Articular chondrocyte of knee joint (primary cell): ENCODE data around the gene LONP1. TPM values are rescaled to one million over a fixed set of nuclear protein-coding genes. Genes with fewer than 3 reads are reported as not detected.

Experiments
- total RNA-seq: library from RNA; depleted of rRNA; stranded (reverse); fragments of >200 nt; gene quantifications from 2 replicates; pipeline ENCODE4 v1.2.3, GENCODE V29; 2012

The LONP1 gene
- 49.0 and 70.6 TPM in 2 replicates for total RNA-seq

DNA sequence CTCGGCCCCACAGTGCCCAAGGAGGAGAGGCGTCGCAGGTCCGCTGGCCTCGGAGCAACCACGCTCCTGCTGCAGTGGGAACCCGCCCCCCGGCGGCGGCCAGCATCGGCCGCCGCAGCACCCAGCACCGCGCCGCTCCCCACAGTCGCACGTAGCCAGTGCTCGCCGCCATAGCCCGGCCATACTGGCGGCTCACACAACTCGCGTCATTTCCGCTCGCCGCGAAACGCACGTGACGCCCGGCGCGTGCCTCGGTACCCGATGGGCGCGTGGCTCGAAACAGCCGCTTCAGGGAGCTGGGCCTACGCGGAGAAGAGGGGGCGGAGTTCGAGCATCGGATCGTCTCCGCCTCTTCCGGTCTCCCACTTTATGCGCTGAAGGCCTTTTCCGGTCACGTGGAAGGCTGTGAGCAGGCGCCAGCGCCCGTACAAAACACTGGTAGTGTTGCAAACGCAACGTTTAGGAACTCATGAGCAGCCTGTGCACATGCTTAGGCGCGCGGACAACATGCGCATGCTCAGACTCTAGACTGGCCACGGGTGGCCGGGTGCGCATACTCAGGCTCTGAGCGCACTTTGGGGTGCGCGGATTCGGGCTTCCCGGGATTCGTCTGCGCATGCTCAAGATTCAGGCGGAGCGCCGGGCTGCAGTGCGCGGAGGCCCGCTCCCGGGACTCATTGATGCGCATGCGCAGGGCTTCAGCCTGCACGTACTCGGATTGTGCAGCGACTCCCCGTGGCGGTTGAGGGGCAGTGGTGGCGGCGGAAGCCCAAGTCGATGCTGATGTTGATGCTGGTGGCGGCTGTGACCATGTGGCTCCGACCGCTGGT is at the start of gene LONP1, which contains the start of gene CATSPERD:
LONP1 (minus strand) TSS at position 186 of the 830 bp plus-strand sequence; CDS start at position 172, 14 bp downstream.
CATSPERD (plus strand) TSS at position 677 of the 830 bp plus-strand sequence; CDS start at position 778, 101 bp downstream.

GRCh38 chr19:5690125-5690954 is 29.6 kb downstream of the LONP1 start, which contains the start of gene RPL36:
Gene RPL36 (plus strand): TSS chr19:5690295. CDS start chr19:5690508, 213 bp downstream.

DNA sequence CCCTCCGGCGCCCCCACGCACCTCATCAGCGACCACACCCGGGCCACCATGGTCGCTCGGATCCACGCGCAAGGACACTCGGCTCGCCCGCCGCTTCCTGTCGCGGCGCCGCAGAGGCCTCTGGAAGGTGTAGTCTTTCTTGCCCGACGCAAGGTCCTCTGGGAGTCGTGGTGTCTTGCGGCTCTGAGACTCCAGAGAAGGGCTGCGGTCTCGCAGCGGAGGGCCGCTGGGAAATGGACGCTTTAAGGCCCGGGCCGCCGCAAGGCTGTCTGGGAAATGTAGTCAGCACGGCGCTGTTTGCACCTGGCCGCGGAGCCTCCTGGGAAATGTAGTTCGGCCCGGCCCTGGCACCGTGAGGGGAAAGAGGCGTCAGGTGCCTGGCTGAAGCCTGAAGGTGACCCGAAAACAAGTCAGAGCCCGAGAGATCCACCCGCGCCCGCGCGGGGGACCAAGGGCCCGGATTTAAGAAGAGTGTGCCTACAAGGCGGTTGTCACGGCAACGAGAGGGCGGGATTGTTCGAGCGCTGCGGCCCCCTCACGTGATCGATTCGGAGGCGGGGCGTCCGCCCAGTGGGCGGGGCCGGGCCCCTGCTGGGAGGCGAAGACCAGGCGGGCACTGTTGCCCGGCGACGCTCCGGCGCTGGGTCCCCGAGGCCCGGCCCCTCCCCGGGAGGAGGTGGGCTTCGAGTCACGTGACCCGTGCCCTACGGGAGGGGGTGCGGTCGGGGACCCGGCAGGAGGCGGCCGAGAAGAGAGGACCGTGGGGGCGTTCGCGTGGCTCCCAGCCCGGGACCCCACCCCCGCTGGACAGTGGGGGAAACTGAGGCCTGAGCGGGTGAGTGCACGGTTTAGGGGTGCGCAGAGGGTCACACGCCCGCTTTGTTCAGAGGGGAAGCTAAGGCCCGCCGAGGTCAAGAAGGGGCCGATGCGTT is 39.2 kb downstream of the LONP1 start, which contains the start of the genes HSD11B1L and MICOS13:
HSD11B1L (plus strand) TSS at position 591 of the 932 bp plus-strand sequence. CDS start 3,806 bp downstream, outside the sequence.
MICOS13 (minus strand) TSS at position 80 of the 932 bp plus-strand sequence; CDS start at position 50, 30 bp downstream.

Other genes starting within 250 kb of the LONP1 start
- gene TINCR, start 152.2 kb downstream of the LONP1 start, total RNA-seq = 0.32 TPM in 1 of 2 replicates, not detected in the other
- gene SAFB2, start 97.4 kb downstream of the LONP1 start, total RNA-seq = 33.6 and 44.4 TPM in 2 replicates
- 47.7 and 49.8 TPM in 2 replicates for gene SAFB, start 97.1 kb downstream of the LONP1 start, total RNA-seq
- 20.0 and 22.2 TPM in 2 replicates for gene MICOS13, start 39.6 kb downstream of the LONP1 start, total RNA-seq
- 8.4 and 9.2 TPM in 2 replicates for gene HSD11B1L, start 39.1 kb downstream of the LONP1 start, total RNA-seq
- gene RPL36, start 29.9 kb downstream of the LONP1 start, total RNA-seq = 187 and 273 TPM in 2 replicates
- not detected in 2 replicates for gene CATSPERD, start 491 bp upstream of the LONP1 start, total RNA-seq
- 0.11 and 0.39 TPM in 2 replicates for gene PRR22, start 64.6 kb upstream of the LONP1 start, total RNA-seq
- 18.7 and 23.8 TPM in 2 replicates for gene DUS3L, start 71.0 kb upstream of the LONP1 start, total RNA-seq
- gene NRTN, start 84.9 kb upstream of the LONP1 start, total RNA-seq = 0.13 TPM in 1 of 2 replicates, not detected in the other
- not detected in 2 replicates for gene FUT6, start 119.6 kb upstream of the LONP1 start, total RNA-seq
- not detected in 2 replicates for gene FUT3, start 131.3 kb upstream of the LONP1 start, total RNA-seq
- gene FUT5, start 150.4 kb upstream of the LONP1 start, total RNA-seq = not detected in 2 replicates
- gene NDUFA11, start 183.6 kb upstream of the LONP1 start, total RNA-seq = 158 and 217 TPM in 2 replicates
- gene VMAC, start 184.7 kb upstream of the LONP1 start, total RNA-seq = 6.4 and 6.5 TPM in 2 replicates
- 23.3 and 28.1 TPM in 2 replicates for gene CAPS, start 194.1 kb upstream of the LONP1 start, total RNA-seq